H1 (cell line): ENCODE data around the gene ZNF148.

Experiments used
- CHD1 ChIP-seq: IDR thresholded peaks from 2 replicates; pipeline ENCODE4 v1.6.1; 2012; ENCODE audit warnings: low read depth, low read length, improper control_type of control experiment
- CREB1 ChIP-seq: IDR thresholded peaks from 2 replicates; pipeline ENCODE4 v1.6.1; 2012; ENCODE audit warnings: inconsistent platforms
- EP300 ChIP-seq, 2 experiments: IDR thresholded peaks; 1 replicate in 1 of 2; 2 replicates in 1 of 2; pipeline ENCODE4 v1.6.1; 2011 to 2012; ENCODE audit warnings: low read depth in 2 of 2, low read length in 2 of 2, mild to moderate bottlenecking in 2 of 2, borderline replicate concordance in 1 of 2, inconsistent platforms in 1 of 2, moderate library complexity in 1 of 2
- JUN ChIP-seq: IDR thresholded peaks from 2 replicates; pipeline ENCODE4 v1.6.1; 2011; ENCODE audit warnings: low read depth, mild to moderate bottlenecking, improper control_type of control experiment, low read length
- JUND ChIP-seq: IDR thresholded peaks from 2 replicates; pipeline ENCODE4 v1.6.1; 2011; ENCODE audit warnings: mild to moderate bottlenecking, improper control_type of control experiment, low read length
- KDM1A ChIP-seq: fragments of 200-600, 300-600 bp; sonication (generic); IDR thresholded peaks from 2 replicates; pipeline ENCODE4 v1.7.1; 2016; ENCODE audit warnings: mild to moderate bottlenecking, low read length, borderline replicate concordance
- NANOG ChIP-seq: IDR thresholded peaks from 2 replicates; pipeline ENCODE4 v1.6.1; 2011; ENCODE audit warnings: low read length, low read depth, mild to moderate bottlenecking, inconsistent platforms; ENCODE audit not compliant: insufficient read depth, poor library complexity, severe bottlenecking
- NRF1 ChIP-seq: IDR thresholded peaks from 2 replicates; pipeline ENCODE4 v1.6.1; 2011; ENCODE audit warnings: mild to moderate bottlenecking, low read depth, low read length, improper control_type of control experiment
- SIRT6 ChIP-seq: IDR thresholded peaks from one replicate; pipeline ENCODE4 v1.7.1; 2012; ENCODE audit warnings: low read length, inconsistent platforms
- SIX5 ChIP-seq: IDR thresholded peaks from 2 replicates; pipeline ENCODE4 v1.6.1; 2011; ENCODE audit warnings: mild to moderate bottlenecking, low read depth, low read length
- SP1 ChIP-seq: IDR thresholded peaks from 2 replicates; pipeline ENCODE4 v1.6.1; 2011; ENCODE audit warnings: low read depth, low read length
- TF ChIP-seq, protein P1 (sequence below), 3 experiments: IDR thresholded peaks; 1 replicate in 2 of 3; 2 replicates in 1 of 3; pipeline versions ENCODE4 v1.5.1 to v1.6.1; 2011; ENCODE audit warnings: low read length in 3 of 3, mild to moderate bottlenecking in 3 of 3, inconsistent platforms in 2 of 3, low read depth in 1 of 3, moderate library complexity in 1 of 3; ENCODE audit not compliant: insufficient read depth in 1 of 3; ENCODE audit errors: control extremely low read depth in 1 of 3
- TF ChIP-seq, protein P2 (sequence below): IDR thresholded peaks from 2 replicates; pipeline ENCODE4 v1.6.1; 2011; ENCODE audit warnings: low read depth, mild to moderate bottlenecking, low read length; ENCODE audit not compliant: insufficient read depth

GRCh38 chr3:125186800-125187598 is 188.1 kb downstream of the ZNF148 start:
- TF ChIP-seq NANOG (no peak), SIRT6 (no peak), CREB1 (no peak), JUND (no peak), JUN (no peak), EP300 (IDR thresholded peaks at IDR 0.05; ENCODE audit: borderline replicate concordance in 1 of 2, low read depth in 2 of 2, low read length in 2 of 2) (no peak), CHD1 (no peak), KDM1A (no peak), SP1 (no peak), SIX5 (no peak), NRF1 (no peak)
- TF ChIP-seq, protein P1, sequence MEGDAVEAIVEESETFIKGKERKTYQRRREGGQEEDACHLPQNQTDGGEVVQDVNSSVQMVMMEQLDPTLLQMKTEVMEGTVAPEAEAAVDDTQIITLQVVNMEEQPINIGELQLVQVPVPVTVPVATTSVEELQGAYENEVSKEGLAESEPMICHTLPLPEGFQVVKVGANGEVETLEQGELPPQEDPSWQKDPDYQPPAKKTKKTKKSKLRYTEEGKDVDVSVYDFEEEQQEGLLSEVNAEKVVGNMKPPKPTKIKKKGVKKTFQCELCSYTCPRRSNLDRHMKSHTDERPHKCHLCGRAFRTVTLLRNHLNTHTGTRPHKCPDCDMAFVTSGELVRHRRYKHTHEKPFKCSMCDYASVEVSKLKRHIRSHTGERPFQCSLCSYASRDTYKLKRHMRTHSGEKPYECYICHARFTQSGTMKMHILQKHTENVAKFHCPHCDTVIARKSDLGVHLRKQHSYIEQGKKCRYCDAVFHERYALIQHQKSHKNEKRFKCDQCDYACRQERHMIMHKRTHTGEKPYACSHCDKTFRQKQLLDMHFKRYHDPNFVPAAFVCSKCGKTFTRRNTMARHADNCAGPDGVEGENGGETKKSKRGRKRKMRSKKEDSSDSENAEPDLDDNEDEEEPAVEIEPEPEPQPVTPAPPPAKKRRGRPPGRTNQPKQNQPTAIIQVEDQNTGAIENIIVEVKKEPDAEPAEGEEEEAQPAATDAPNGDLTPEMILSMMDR (IDR thresholded peaks at IDR 0.05; ENCODE audit: control extremely low read depth in 1 of 3, insufficient read depth in 1 of 3, low read depth in 1 of 3, low read length in 3 of 3), result no peak
- TF ChIP-seq, protein P2, sequence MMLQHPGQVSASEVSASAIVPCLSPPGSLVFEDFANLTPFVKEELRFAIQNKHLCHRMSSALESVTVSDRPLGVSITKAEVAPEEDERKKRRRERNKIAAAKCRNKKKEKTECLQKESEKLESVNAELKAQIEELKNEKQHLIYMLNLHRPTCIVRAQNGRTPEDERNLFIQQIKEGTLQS, result no peak
